Keratinocyte (primary cell): ENCODE measurements around the gene C5. TPM values are rescaled to one million over a fixed set of nuclear protein-coding genes. Genes with fewer than 3 reads are reported as not detected.

Experiments
- DNase-seq: peaks from one replicate; pipeline ENCODE4 v3.0.0-alpha.2; 2011; ENCODE audit warnings: low read depth, missing footprints, low spot score
- FAIRE-seq: peaks from 2 replicates; lab custom pipeline; 2011; peaks lifted over from hg19 to GRCh38; lab: Jason Lieb, UNC
- H2AFZ ChIP-seq: 2 replicates; pipeline ENCODE4 v1.6.0; 2012; ENCODE audit warnings: low read length, control low read depth, inconsistent platforms; ENCODE audit not compliant: control insufficient read depth
- H3K27ac ChIP-seq: 2 replicates; pipeline ENCODE4 v1.5.1; 2011; ENCODE audit warnings: low read length; ENCODE audit not compliant: control insufficient read depth, insufficient read depth
- H3K27me3 ChIP-seq: 3 replicates; pipeline ENCODE4 v1.6.0; 2011; ENCODE audit warnings: low read length; ENCODE audit not compliant: control insufficient read depth, insufficient read depth; ENCODE audit errors: extremely low read depth
- H3K36me3 ChIP-seq, 2 experiments: 2 replicates in 1 of 2; 3 replicates in 1 of 2; pipeline ENCODE4 v1.5.1; 2011; ENCODE audit warnings: low read length in 2 of 2, mild to moderate bottlenecking in 1 of 2; ENCODE audit not compliant: control insufficient read depth in 2 of 2, insufficient read depth in 2 of 2; ENCODE audit errors: extremely low read depth in 1 of 2
- H3K4me1 ChIP-seq: 3 replicates; pipeline ENCODE4 v1.5.1; 2011; ENCODE audit warnings: low read length; ENCODE audit not compliant: control insufficient read depth, insufficient read depth; ENCODE audit errors: extremely low read depth
- H3K4me2 ChIP-seq: 3 replicates; pipeline ENCODE4 v1.6.0; 2011; ENCODE audit warnings: low read depth, low read length; ENCODE audit not compliant: control insufficient read depth, insufficient read depth; ENCODE audit errors: extremely low read depth
- H3K4me3 ChIP-seq, 3 experiments: fragments of 200-600 bp in 1 of 3; sonication (generic) in 1 of 3; 2 replicates in 2 of 3; 3 replicates in 1 of 3; pipeline ENCODE4 v1.5.1; 2011 to 2016; ENCODE audit warnings: low read length in 3 of 3, mild to moderate bottlenecking in 3 of 3, control low read depth in 2 of 3, inconsistent platforms in 1 of 3, low read depth in 1 of 3, mixed read lengths in 1 of 3, mixed run types in 1 of 3, moderate library complexity in 1 of 3; ENCODE audit not compliant: control insufficient read depth in 2 of 3, insufficient read depth in 2 of 3; ENCODE audit errors: extremely low read depth in 1 of 3
- H3K79me2 ChIP-seq: 2 replicates; pipeline ENCODE4 v1.6.0; 2012; ENCODE audit warnings: low read length; ENCODE audit not compliant: control insufficient read depth, insufficient read depth
- H3K9ac ChIP-seq: 3 replicates; pipeline ENCODE4 v1.6.0; 2011; ENCODE audit warnings: low read length; ENCODE audit not compliant: control insufficient read depth, insufficient read depth; ENCODE audit errors: extremely low read depth
- H3K9me1 ChIP-seq: 3 replicates; pipeline ENCODE4 v1.6.0; 2011; ENCODE audit warnings: low read length; ENCODE audit not compliant: control insufficient read depth, insufficient read depth; ENCODE audit errors: extremely low read depth
- H3K9me3 ChIP-seq: 2 replicates; pipeline ENCODE4 v1.5.1; 2012; ENCODE audit warnings: low read depth, low read length; ENCODE audit not compliant: control insufficient read depth
- H4K20me1 ChIP-seq: 3 replicates; pipeline ENCODE4 v1.6.0; 2011; ENCODE audit warnings: low read length; ENCODE audit not compliant: control insufficient read depth, insufficient read depth; ENCODE audit errors: extremely low read depth
- CTCF ChIP-seq, 3 experiments: IDR thresholded peaks in 1 of 3; conservative IDR thresholded peaks in 1 of 3; optimal IDR thresholded peaks in 1 of 3; 2 replicates in 2 of 3; 3 replicates in 1 of 3; pipeline versions ENCODE3 to v1.5.1; 2011; ENCODE audit warnings: low read length in 3 of 3, mild to moderate bottlenecking in 3 of 3, moderate library complexity in 2 of 3, control low read depth in 1 of 3, inconsistent platforms in 1 of 3; ENCODE audit not compliant: insufficient read depth in 2 of 3; ENCODE audit errors: extremely low read depth in 1 of 3
- EZH2 ChIP-seq: IDR thresholded peaks from one replicate; pipeline ENCODE4 v1.6.1; 2012; ENCODE audit warnings: inconsistent platforms, mild to moderate bottlenecking, low read length, moderate library complexity
- dilution Hi-C: fragments of 300-500 bp; cut with MboI; formaldehyde crosslinking; loops from one replicate; pipeline ENCODE4 v1.7.0; 2020; ENCODE audit warnings: low sequenced_read_pairs; ENCODE audit not compliant: extremely low pct_ligation_motif_present
- polyA plus RNA-seq, 5 experiments: library from polyadenylated mRNA; depleted of rRNA in 3 of 5; stranded (reverse) in 3 of 5; stranded (forward) in 1 of 5; unstranded in 1 of 5; fragments of >200 nt; gene quantifications; 1 replicate in 1 of 5; 2 replicates in 3 of 5; 3 replicates in 1 of 5; pipeline versions ENCODE4 v1.2.1 to v1.2.3, GENCODE V29; 2011 to 2012; ENCODE audit warnings: missing spikeins in 2 of 5, low read depth in 1 of 5, low replicate concordance in 1 of 5

Gene C5
- polyA plus RNA-seq, 1 donor (not counting 4 experiments of a cell fraction or from before 2014, with no cell fraction given), result 0.76 TPM

GRCh38 chr9:120913647-120914264 lies 136.3 kb downstream of the C5 start:
- no peaks in the 10 kb centered on the region for H4K20me1 ChIP-seq
- H3K9me3 ChIP-seq, result no peaks in the 10 kb centered on the region
- no peak for DNase-seq
- no peaks in the 10 kb centered on the region for H3K9me1 ChIP-seq
- H3K27me3 ChIP-seq, result no peaks in the 10 kb centered on the region
- TF ChIP-seq CTCF (optimal IDR thresholded peaks at IDR 0.05 in 1 of 3, IDR thresholded peaks at IDR 0.05 in 1 of 3, conservative IDR thresholded peaks at IDR 0.05 in 1 of 3; ENCODE audit: extremely low read depth in 1 of 3, insufficient read depth in 2 of 3, low read length in 3 of 3), result no peak
- TF ChIP-seq EZH2, result no peak
- no peaks in the 10 kb centered on the region for H3K36me3 ChIP-seq
- dilution Hi-C loops, result no loop called here
- no peak overlapping the region for H3K4me2 ChIP-seq
- H2AFZ ChIP-seq, result no peak overlapping the region
- no peak overlapping the region for H3K27ac ChIP-seq
- peaks cover 14% of the 10 kb centered on the region for H3K4me1 ChIP-seq
- no peak for FAIRE-seq
- H3K79me2 ChIP-seq, result no peaks in the 10 kb centered on the region
- no peak overlapping the region for H3K9ac ChIP-seq
- H3K4me3 ChIP-seq, result no peak overlapping the region

GRCh38 chr9:120912958-120913646 lies 137.0 kb downstream of the C5 start:
- no peaks in the 10 kb centered on the region for H3K36me3 ChIP-seq
- H3K4me1 ChIP-seq, result peaks cover 14% of the 10 kb centered on the region
- no peak overlapping the region for H2AFZ ChIP-seq
- H3K27ac ChIP-seq, result no peak overlapping the region
- no peak for DNase-seq
- FAIRE-seq, result no peak
- no peak overlapping the region for H3K4me3 ChIP-seq
- no peaks in the 10 kb centered on the region for H3K27me3 ChIP-seq
- no peaks in the 10 kb centered on the region for H3K9me3 ChIP-seq
- H3K9ac ChIP-seq, result no peak overlapping the region
- H3K9me1 ChIP-seq, result no peaks in the 10 kb centered on the region
- no peaks in the 10 kb centered on the region for H3K79me2 ChIP-seq
- no peaks in the 10 kb centered on the region for H4K20me1 ChIP-seq
- H3K4me2 ChIP-seq, result no peak overlapping the region
- TF ChIP-seq EZH2 (no peak), CTCF (optimal IDR thresholded peaks at IDR 0.05 in 1 of 3, IDR thresholded peaks at IDR 0.05 in 1 of 3, conservative IDR thresholded peaks at IDR 0.05 in 1 of 3; ENCODE audit: extremely low read depth in 1 of 3, insufficient read depth in 2 of 3, low read length in 3 of 3) (no peak)
- dilution Hi-C loops, result no loop called here
